ENCODE data around the gene EXOC2.

Gene EXOC2

DNA sequence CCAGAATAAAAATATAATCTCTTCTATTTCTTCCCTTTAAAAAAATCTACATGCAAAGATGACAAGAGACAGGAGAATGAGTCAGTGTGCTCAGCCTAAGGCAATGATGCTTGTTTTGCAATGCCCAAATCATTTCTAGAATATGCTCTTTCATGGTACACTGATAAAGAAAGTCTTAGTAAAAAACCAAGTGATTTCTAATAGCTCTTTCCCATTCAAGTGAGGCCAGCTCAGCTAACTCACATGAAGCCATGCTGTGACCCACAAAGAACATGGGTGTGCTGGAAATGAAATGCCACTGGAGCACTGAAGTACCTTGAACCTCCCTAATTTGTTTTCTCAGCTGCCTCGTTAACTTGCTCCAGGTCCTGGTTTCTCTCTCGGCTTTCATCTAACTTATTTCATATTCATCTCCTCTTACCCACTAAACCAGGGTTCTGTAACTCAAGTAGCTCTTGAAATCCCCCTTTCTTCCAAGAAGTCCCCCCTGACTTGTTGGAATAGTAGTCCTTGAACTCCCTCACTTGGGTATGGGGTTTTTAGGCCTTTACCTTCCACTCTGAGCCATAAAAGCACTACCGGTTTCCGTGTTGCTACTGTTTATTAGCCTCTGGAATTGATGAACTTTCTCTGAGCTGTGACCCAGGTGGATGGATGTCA lies 208.7 kb downstream of the EXOC2 start:
- TF ChIP-seq FOXA1 (IDR thresholded peaks at IDR 0.05) (no peak), FOXM1 (IDR thresholded peaks at IDR 0.05; ENCODE audit: borderline replicate concordance) (no peak), TARDBP (IDR thresholded peaks at IDR 0.05) (no peak), ARNT (IDR thresholded peaks at IDR 0.05) (no peak), ELF4 (IDR thresholded peaks at IDR 0.05) (no peak), CTBP1 (IDR thresholded peaks at IDR 0.05; ENCODE audit: borderline replicate concordance) (no peak), L3MBTL2 (conservative IDR thresholded peaks at IDR 0.05) (no peak), BHLHE40 (IDR thresholded peaks at IDR 0.05; ENCODE audit: borderline replicate concordance) (no peak)
- TF ChIP-seq, protein P1, sequence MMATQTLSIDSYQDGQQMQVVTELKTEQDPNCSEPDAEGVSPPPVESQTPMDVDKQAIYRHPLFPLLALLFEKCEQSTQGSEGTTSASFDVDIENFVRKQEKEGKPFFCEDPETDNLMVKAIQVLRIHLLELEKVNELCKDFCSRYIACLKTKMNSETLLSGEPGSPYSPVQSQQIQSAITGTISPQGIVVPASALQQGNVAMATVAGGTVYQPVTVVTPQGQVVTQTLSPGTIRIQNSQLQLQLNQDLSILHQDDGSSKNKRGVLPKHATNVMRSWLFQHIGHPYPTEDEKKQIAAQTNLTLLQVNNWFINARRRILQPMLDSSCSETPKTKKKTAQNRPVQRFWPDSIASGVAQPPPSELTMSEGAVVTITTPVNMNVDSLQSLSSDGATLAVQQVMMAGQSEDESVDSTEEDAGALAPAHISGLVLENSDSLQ (IDR thresholded peaks at IDR 0.05): no peak
- ChIA-PET POLR2A (no interaction called here), CTCF (no interaction called here)
- no peak for DNase-seq (ENCODE audit: extremely low spot score)

GRCh38 chr6:475314-475713 lies 217.6 kb downstream of the EXOC2 start:
- DNase-seq (ENCODE audit: extremely low spot score): no peak
- POLR2A ChIA-PET: no interaction called here
- TF ChIP-seq FOXA1 (IDR thresholded peaks at IDR 0.05) (no peak), LEF1 (IDR thresholded peaks at IDR 0.05; ENCODE audit: borderline replicate concordance) (no peak)
- CTCF ChIA-PET: no interaction called here

- POLR2A ChIA-PET: no interaction called here
- DNase-seq (ENCODE audit: extremely low spot score): no peak
- TF ChIP-seq NFRKB (IDR thresholded peaks at IDR 0.05): no peak
- no peak for TF ChIP-seq SP1 (IDR thresholded peaks at IDR 0.05)
- no peak for TF ChIP-seq L3MBTL2 (conservative IDR thresholded peaks at IDR 0.05)
- TF ChIP-seq FOXM1 (IDR thresholded peaks at IDR 0.05; ENCODE audit: borderline replicate concordance): no peak
- TF ChIP-seq ARNT (IDR thresholded peaks at IDR 0.05): no peak
- no peak for TF ChIP-seq TARDBP (IDR thresholded peaks at IDR 0.05)
- TF ChIP-seq, protein P1 (IDR thresholded peaks at IDR 0.05): peak; percentile 34; the same call in 1 of the 2 replicates
- TF ChIP-seq CTBP1 (IDR thresholded peaks at IDR 0.05; ENCODE audit: borderline replicate concordance): no peak
- CTCF ChIA-PET: no interaction called here
These were observed 218.3 kb downstream of the EXOC2 start for GRCh38 chr6:474453-475185.

DNA sequence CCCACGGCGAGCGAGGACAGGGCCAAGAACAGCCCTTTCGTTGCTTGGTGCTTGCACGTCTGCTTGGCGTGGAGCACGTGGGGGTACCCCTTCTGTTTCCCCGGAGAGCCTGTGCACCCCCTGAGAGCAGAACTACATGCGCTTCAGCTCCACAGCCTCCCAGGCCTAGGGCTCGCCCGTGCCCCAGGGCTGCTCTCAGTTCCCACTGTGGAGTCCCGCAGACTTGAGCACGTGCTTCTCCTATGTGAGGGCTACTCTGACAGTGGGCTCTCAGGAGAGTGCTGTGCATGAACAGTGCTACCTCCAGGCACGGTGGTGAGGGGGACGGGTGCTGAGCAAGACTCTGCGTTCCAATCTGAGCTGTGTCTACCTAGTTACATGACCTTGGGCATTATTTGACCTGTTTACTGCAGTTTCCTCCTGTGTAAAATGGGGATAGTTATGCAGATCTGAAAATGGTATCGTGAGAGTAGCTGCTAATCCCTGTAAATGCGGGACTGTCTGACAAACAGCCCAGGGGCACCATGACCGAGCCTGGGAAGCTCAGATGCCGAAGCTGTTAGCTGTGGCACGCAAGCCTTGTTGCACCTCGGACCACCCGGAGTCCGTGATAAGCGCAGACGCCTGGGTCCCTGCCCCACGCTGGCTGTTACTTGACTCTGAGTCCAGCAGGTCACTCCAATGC lies 219.0 kb downstream of the EXOC2 start:
- ChIA-PET CTCF (interaction anchor here (0.6 kb wide), 1 partner anchor 86 kb away, joined by 3 read pairs; no protein-coding TSS in a partner anchor), POLR2A (no interaction called here)
- no peak for DNase-seq (ENCODE audit: extremely low spot score)

DNA sequence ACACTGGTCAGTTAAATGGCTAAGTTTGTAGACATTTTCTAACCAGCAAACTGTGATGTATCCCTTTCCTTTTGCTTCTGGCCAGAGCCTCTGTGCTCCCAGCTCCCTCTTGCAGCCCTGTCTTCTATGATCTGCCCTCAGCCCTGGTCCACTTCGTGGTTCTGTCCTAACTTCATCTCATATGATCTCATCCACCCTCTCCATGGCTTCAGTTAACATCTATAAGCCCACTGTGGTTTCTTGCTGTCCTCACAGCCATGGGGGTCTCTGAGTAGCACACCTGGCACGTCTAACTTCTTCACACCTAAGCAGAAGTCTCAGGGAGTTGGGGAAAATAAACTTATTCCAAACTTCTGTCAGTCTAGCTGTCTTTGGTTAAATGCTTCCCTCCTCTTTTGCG lies 219.6 kb downstream of the EXOC2 start:
- POLR2A ChIA-PET: no interaction called here
- DNase-seq (ENCODE audit: extremely low spot score): no peak
- CTCF ChIA-PET: interaction anchor here (0.6 kb wide), 1 partner anchor 12 kb away, joined by 3 read pairs; no protein-coding TSS in a partner anchor
- TF ChIP-seq ARNT (IDR thresholded peaks at IDR 0.05): no peak
- no peak for TF ChIP-seq LEF1 (IDR thresholded peaks at IDR 0.05; ENCODE audit: borderline replicate concordance)
- TF ChIP-seq FOXA1 (IDR thresholded peaks at IDR 0.05): no peak
- TF ChIP-seq CTBP1 (IDR thresholded peaks at IDR 0.05; ENCODE audit: borderline replicate concordance): no peak
- no peak for TF ChIP-seq FOXK2 (IDR thresholded peaks at IDR 0.05)
- no peak for TF ChIP-seq ZNF384 (IDR thresholded peaks at IDR 0.05)
- TF ChIP-seq BHLHE40 (IDR thresholded peaks at IDR 0.05; ENCODE audit: borderline replicate concordance): no peak
- no peak for TF ChIP-seq L3MBTL2 (conservative IDR thresholded peaks at IDR 0.05)
- no peak for TF ChIP-seq SUZ12 (IDR thresholded peaks at IDR 0.05)
- no peak for TF ChIP-seq ELF4 (IDR thresholded peaks at IDR 0.05)
- no peak for TF ChIP-seq FOXM1 (IDR thresholded peaks at IDR 0.05; ENCODE audit: borderline replicate concordance)
- no peak for TF ChIP-seq HDGF (IDR thresholded peaks at IDR 0.05; ENCODE audit: borderline replicate concordance)

More for the DNA sequence above, 219.0 kb downstream of the EXOC2 start:
- no peak for TF ChIP-seq SP1 (IDR thresholded peaks at IDR 0.05)
- TF ChIP-seq ELF4 (IDR thresholded peaks at IDR 0.05): no peak
- no peak for TF ChIP-seq L3MBTL2 (conservative IDR thresholded peaks at IDR 0.05)
- TF ChIP-seq, protein P1 (IDR thresholded peaks at IDR 0.05): no peak
- TF ChIP-seq NFRKB (IDR thresholded peaks at IDR 0.05): no peak
- no peak for TF ChIP-seq TARDBP (IDR thresholded peaks at IDR 0.05)
- TF ChIP-seq FOXM1 (IDR thresholded peaks at IDR 0.05; ENCODE audit: borderline replicate concordance): no peak
- TF ChIP-seq ZNF384 (IDR thresholded peaks at IDR 0.05): no peak
- no peak for TF ChIP-seq FOXK2 (IDR thresholded peaks at IDR 0.05)
- no peak for TF ChIP-seq BHLHE40 (IDR thresholded peaks at IDR 0.05; ENCODE audit: borderline replicate concordance)
- no peak for TF ChIP-seq HDGF (IDR thresholded peaks at IDR 0.05; ENCODE audit: borderline replicate concordance)

GRCh38 chr6:470901-471448 lies 222.0 kb downstream of the EXOC2 start:
- ChIA-PET POLR2A (no interaction called here), CTCF (no interaction called here)
- no peak for DNase-seq (ENCODE audit: extremely low spot score)
- TF ChIP-seq BHLHE40 (IDR thresholded peaks at IDR 0.05; ENCODE audit: borderline replicate concordance): no peak
